Activated CD8-positive, alpha-beta memory T cell treated with anti-CD3 and anti-CD28 coated beads, Interleukin-2, amount 50 U/mL, for 1 hour (primary cell): ENCODE results near the gene ZNF74.

ENCODE experiments used
- DNase-seq: peaks from one replicate; pipeline ENCODE4 v3.0.0-alpha.2; 2020; ENCODE audit errors: extremely low read depth

The ZNF74 gene

GRCh38 chr22:20420157-20420842, 26.3 kb downstream of the ZNF74 start:
- DNase-seq, result no peak

GRCh38 chr22:20421507-20421874, 27.5 kb downstream of the ZNF74 start:
- DNase-seq, result no peak

- no peak for DNase-seq
Observed at GRCh38 chr22:20422271-20423007, 28.5 kb downstream of the ZNF74 start.

GRCh38 chr22:20423008-20423905, 29.3 kb downstream of the ZNF74 start:
- DNase-seq, result no peak

- no peak for DNase-seq
Observed at GRCh38 chr22:20423906-20424551, 30.1 kb downstream of the ZNF74 start.

GRCh38 chr22:20424568-20424931, 30.6 kb downstream of the ZNF74 start:
- no peak for DNase-seq

GRCh38 chr22:20424932-20425565, 31.1 kb downstream of the ZNF74 start:
- DNase-seq, result no peak

GRCh38 chr22:20425566-20426258, 31.8 kb downstream of the ZNF74 start:
- no peak for DNase-seq

GRCh38 chr22:20426259-20426615, 32.3 kb downstream of the ZNF74 start:
- DNase-seq, result no peak

GRCh38 chr22:20427104-20427944, 33.4 kb downstream of the ZNF74 start:
- no peak for DNase-seq

GRCh38 chr22:20427945-20428417, 34.0 kb downstream of the ZNF74 start:
- no peak for DNase-seq

- no peak for DNase-seq
Observed at GRCh38 chr22:20428496-20429253, 34.7 kb downstream of the ZNF74 start.

- DNase-seq, result peak; percentile 31
Observed at GRCh38 chr22:20429254-20430100, 35.5 kb downstream of the ZNF74 start.

GRCh38 chr22:20430101-20430719, 36.3 kb downstream of the ZNF74 start:
- no peak for DNase-seq

- no peak for DNase-seq
Observed at GRCh38 chr22:20430720-20431510, 37.0 kb downstream of the ZNF74 start.

GRCh38 chr22:20431511-20432192, 37.7 kb downstream of the ZNF74 start:
- no peak for DNase-seq
